Activated CD4-positive, alpha-beta memory T cell treated with anti-CD3 and anti-CD28 coated beads for 36 hours (primary cell): ENCODE results near the gene STRBP. TPM values are rescaled to one million over a fixed set of nuclear protein-coding genes. Genes with fewer than 3 reads are reported as not detected.
"Not testable (repeated sequence)": the region's sequence is repeated elsewhere in the genome, so short reads cannot be mapped to it uniquely, and the experiment has no call there.

Experiments
- CTCF ChIA-PET: fragments of 350-600 bp; sonication (Branson Sonifier 250); formaldehyde crosslinking; loops from one replicate; lab custom pipeline; 2021; ENCODE audit warnings: antibody characterized with exemption, inconsistent platforms; lab: Charles Lee
- POLR2A ChIA-PET: fragments of 350-600 bp; sonication (Branson Sonifier 250); formaldehyde crosslinking; loops from one replicate; lab custom pipeline; 2021; ENCODE audit warnings: antibody characterized with exemption; lab: Charles Lee
- DNase-seq: peaks from one replicate; pipeline ENCODE4 v3.0.0-alpha.2; 2020
- H3K27ac Mint-ChIP-seq: one replicate; pipeline ENCODE4 v1.8.0; 2021; ENCODE audit warnings: mixed read lengths
- H3K27me3 Mint-ChIP-seq: one replicate; pipeline ENCODE4 v1.8.0; 2021; ENCODE audit warnings: mixed read lengths
- H3K36me3 Mint-ChIP-seq: one replicate; pipeline ENCODE4 v1.8.0; 2021; ENCODE audit warnings: mixed read lengths
- H3K4me1 Mint-ChIP-seq: one replicate; pipeline ENCODE4 v1.8.0; 2021; ENCODE audit warnings: low read depth, mixed read lengths
- H3K4me3 Mint-ChIP-seq: one replicate; pipeline ENCODE4 v1.8.0; 2021; ENCODE audit warnings: mild to moderate bottlenecking, mixed read lengths
- H3K9me3 Mint-ChIP-seq: one replicate; pipeline ENCODE4 v1.8.0; 2021; ENCODE audit warnings: mixed read lengths
- intact Hi-C: fragments of 100-400 bp; cut with micrococcal nuclease; formaldehyde crosslinking; loops from one replicate; pipeline ENCODE4 v1.15.1; 2023
- total RNA-seq, 2 experiments: library from RNA; stranded (reverse); gene quantifications; one replicate each; pipeline ENCODE4 v1.2.3, GENCODE V29; 2021

The STRBP gene
- total RNA-seq, 2 experiments from 2014 or later, result 27.5 to 29.1 TPM

DNA sequence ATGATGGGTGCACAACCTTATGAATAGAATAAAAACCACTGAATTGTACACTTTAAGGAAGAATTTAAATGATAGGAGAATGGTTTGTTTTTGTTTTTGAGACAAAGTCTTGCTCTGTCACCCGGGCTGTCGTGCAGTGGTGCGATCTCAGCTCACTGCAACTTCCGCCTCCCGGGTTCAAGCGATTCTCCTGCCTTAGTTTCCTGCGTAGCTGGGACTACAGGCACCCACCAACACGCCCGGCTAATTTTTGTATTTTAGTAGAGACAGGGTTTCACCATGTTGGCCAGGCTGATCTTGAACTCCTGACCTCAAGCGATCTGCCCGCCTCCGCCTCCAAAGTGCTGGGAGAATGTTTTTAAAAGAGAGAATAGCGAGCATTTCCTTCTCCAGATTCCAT lies 33.5 kb upstream of the STRBP start:
- H3K9me3 Mint-ChIP-seq, POLR2A ChIA-PET, H3K4me3 Mint-ChIP-seq, DNase-seq, H3K27ac Mint-ChIP-seq, H3K27me3 Mint-ChIP-seq, H3K36me3 Mint-ChIP-seq, intact Hi-C loops: not testable (repeated sequence)
- CTCF ChIA-PET, result interaction anchor here (2.7 kb wide), 1 partner anchor 48 kb away, joined by 8 read pairs; no protein-coding TSS in a partner anchor
- peaks cover 12% of the 10 kb centered on the region for H3K4me1 Mint-ChIP-seq

DNA sequence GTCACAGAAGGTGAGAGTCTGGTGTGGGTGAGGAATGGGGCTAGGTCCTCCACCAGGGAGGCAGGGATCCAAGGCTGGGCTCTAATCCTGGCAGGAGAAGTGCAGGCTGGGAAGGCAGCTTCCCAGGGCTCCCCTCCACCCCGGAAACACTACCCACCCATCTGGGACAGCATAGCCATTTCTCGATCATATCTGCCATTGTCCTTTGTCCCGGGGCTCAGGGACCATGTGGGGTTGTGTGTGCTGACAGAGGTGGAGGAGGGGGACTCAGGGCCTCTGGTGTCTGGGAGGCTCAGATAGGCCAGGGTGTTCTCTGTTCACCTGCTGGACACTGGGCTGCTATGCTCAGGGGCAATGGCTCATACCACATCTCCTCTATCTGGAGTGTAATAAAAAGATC lies 32.2 kb upstream of the STRBP start:
- intact Hi-C loops, result no loop called here
- ChIA-PET CTCF (no interaction called here), POLR2A (no interaction called here)
- Mint-ChIP-seq H3K9me3 (no peaks in the 10 kb centered on the region), H3K4me1 (peaks cover 12% of the 10 kb centered on the region), H3K4me3 (no peak overlapping the region), H3K27ac (no peak overlapping the region), H3K36me3 (no peaks in the 10 kb centered on the region), H3K27me3 (peaks cover 2% of the 10 kb centered on the region)
- no peak for DNase-seq

DNA sequence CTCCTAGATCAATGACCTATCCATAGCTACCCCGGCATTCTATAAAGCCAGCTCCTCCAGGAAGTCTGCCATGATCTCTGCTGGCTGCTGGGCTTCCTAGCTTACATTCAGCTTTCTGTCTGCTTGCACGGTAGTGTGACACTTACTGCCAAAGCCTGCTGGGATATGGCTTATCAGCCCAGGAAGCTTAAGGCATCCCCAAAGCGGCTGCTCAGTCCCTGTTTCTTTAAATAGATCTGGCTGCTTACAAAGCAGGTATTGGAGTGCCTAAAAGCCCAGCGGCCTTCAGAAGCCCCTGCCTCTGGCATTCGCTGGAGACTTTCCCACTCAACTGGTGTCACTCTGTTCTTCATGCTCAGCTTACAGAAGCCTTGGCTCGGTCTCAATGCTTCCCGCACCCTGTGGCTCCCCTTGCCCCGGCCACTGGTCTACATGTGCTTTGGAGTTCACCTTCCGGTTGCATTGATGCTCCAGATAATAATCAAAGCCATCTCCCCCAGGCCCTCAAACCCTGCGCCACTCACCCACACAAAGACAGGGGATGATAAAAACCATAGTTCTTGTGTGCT lies 31.3 kb upstream of the STRBP start:
- Mint-ChIP-seq H3K36me3 (no peaks in the 10 kb centered on the region), H3K27ac (no peak overlapping the region), H3K27me3 (peaks cover 2% of the 10 kb centered on the region), H3K9me3 (no peaks in the 10 kb centered on the region), H3K4me1 (peaks cover 7% of the 10 kb centered on the region), H3K4me3 (no peak overlapping the region)
- intact Hi-C loops, result no loop called here
- CTCF ChIA-PET, result no interaction called here
- POLR2A ChIA-PET, result no interaction called here
- no peak for DNase-seq

DNA sequence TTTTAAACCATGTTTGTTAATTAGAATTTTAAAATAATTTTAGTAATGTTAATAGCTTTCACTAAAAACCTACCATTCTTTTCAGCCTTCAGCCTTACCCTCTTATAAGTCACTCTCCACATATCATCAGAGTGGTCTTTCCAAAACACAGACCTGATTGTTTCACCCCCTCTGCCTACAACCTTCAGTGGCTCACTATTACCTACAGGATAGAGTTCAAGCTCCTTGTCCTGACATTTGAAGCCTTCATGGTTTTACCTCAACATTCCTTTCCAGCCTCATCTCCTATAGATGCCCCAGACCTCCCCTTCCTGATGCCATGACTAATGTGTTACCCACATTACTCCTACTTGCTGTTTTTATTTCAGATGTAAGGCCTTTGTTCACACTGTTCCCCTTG lies 27.8 kb upstream of the STRBP start:
- intact Hi-C loops, result no loop called here
- H3K27me3 Mint-ChIP-seq, result peaks cover 4% of the 10 kb centered on the region
- no peak overlapping the region for H3K4me3 Mint-ChIP-seq
- H3K36me3 Mint-ChIP-seq, result no peaks in the 10 kb centered on the region
- H3K27ac Mint-ChIP-seq, result no peak overlapping the region
- H3K9me3 Mint-ChIP-seq, result no peaks in the 10 kb centered on the region
- no peak for DNase-seq
- ChIA-PET POLR2A (no interaction called here), CTCF (interaction anchor here (1.0 to 1.5 kb wide), 2 partner anchors 43 to 54 kb away, joined by 3 read pairs; no protein-coding TSS in a partner anchor)
- no peaks in the 10 kb centered on the region for H3K4me1 Mint-ChIP-seq

DNA sequence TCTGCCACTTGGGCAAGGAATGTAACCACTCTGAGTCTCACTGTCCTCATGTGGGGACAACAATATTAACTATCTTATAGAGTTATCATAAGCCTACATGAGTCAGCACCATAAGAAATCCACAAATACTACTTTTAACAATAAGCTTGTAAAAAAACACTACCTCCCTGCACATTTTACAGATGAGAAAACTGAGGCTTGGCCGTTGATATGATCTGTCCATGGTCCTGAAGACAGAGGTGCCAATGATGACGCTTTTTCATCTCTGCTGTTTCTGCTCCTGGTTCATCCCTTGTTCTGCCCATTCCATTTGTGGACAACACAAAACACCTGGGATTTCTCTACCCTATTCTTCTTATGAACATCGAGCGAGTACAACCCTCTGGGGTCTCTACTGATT lies 23.4 kb upstream of the STRBP start:
- no peaks in the 10 kb centered on the region for H3K36me3 Mint-ChIP-seq
- no peaks in the 10 kb centered on the region for H3K4me1 Mint-ChIP-seq
- intact Hi-C loops, result no loop called here
- no peak for DNase-seq
- no peaks in the 10 kb centered on the region for H3K9me3 Mint-ChIP-seq
- H3K27ac Mint-ChIP-seq, result no peak overlapping the region
- POLR2A ChIA-PET, result no interaction called here
- H3K4me3 Mint-ChIP-seq, result no peak overlapping the region
- H3K27me3 Mint-ChIP-seq, result peaks cover 4% of the 10 kb centered on the region
- CTCF ChIA-PET, result interaction anchor here (0.9 to 1.2 kb wide), 2 partner anchors 58 to 63 kb away, joined by 3 read pairs; no protein-coding TSS in a partner anchor

DNA sequence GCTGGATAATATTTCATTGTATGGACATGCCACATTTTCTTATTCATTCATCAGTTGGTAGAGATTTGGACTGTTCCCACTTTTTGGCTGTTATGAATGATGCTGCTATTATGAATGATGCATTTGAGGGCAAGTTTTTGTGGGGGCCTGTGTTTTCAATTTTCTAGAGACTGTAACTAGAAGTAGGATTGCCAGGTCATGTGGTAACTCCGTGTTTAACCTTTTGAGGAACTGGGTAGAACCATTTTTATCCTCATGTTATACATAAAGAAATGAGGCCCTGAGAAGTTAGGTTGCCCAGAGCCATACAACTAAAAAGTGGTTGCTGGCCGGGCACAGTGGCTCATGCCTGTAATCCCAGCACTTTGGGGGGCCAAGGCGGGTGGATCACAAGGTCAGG lies 22.4 kb upstream of the STRBP start:
- ChIA-PET POLR2A (no interaction called here), CTCF (no interaction called here)
- no peak overlapping the region for H3K4me3 Mint-ChIP-seq
- H3K36me3 Mint-ChIP-seq, result no peaks in the 10 kb centered on the region
- H3K4me1 Mint-ChIP-seq, result no peaks in the 10 kb centered on the region
- intact Hi-C loops, result no loop called here
- DNase-seq, result no peak
- no peak overlapping the region for H3K27ac Mint-ChIP-seq
- peaks cover 4% of the 10 kb centered on the region for H3K27me3 Mint-ChIP-seq
- H3K9me3 Mint-ChIP-seq, result no peaks in the 10 kb centered on the region

DNA sequence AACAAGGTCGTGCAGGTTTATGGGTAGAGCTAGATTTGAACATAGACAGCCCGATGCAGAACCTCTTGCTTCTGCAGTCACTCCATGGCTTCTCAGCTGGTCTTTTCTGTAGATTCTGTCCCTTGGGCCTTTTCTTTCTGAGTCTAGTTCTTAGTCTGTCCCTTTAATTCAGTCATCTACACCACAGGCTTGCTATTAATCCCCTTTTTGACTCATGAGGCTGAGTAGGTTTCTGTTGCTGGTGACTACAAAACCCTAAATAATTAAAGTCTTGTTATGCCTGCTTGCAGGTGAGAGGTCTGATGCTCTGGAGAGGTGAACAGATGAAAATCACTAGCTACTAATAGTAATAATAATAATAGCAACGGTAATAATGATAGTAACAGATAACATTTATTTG lies 19.3 kb upstream of the STRBP start:
- no peaks in the 10 kb centered on the region for H3K9me3 Mint-ChIP-seq
- H3K27me3 Mint-ChIP-seq, result peaks cover 4% of the 10 kb centered on the region
- no peak overlapping the region for H3K27ac Mint-ChIP-seq
- no peaks in the 10 kb centered on the region for H3K36me3 Mint-ChIP-seq
- ChIA-PET CTCF (interaction anchor here (0.5 to 1.3 kb wide), 4 partner anchors 15 to 234 kb away, joined by 3 to 4 read pairs (median 4); no protein-coding TSS in a partner anchor), POLR2A (no interaction called here)
- no peak overlapping the region for H3K4me3 Mint-ChIP-seq
- intact Hi-C loops, result no loop called here
- H3K4me1 Mint-ChIP-seq, result no peaks in the 10 kb centered on the region
- no peak for DNase-seq

DNA sequence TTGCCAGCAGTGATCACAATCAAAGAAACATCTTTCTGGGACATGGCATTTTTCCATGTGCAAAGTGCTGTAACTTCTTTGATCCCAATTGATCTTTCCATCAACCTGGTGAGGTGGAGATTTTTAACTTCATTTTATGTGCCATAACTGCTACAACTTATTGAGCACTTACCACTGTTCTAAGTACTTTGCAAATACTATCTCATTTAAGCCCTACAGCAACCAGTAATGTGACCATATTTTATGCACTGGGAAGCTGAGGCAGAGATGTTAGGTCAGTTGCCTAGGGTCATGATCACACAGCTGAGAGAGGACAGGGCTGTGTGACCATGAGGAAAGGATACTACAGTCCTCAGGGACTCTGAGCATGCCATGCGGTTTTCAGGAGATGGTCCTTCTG lies 17.9 kb upstream of the STRBP start:
- Mint-ChIP-seq H3K4me3 (no peak overlapping the region), H3K27ac (no peak overlapping the region), H3K4me1 (no peaks in the 10 kb centered on the region), H3K36me3 (no peaks in the 10 kb centered on the region), H3K9me3 (no peaks in the 10 kb centered on the region), H3K27me3 (no peaks in the 10 kb centered on the region)
- CTCF ChIA-PET, result interaction anchor here (1.3 kb wide), 1 partner anchor 16 kb away, joined by 4 read pairs; no protein-coding TSS in a partner anchor
- no peak for DNase-seq
- POLR2A ChIA-PET, result no interaction called here
- intact Hi-C loops, result no loop called here

DNA sequence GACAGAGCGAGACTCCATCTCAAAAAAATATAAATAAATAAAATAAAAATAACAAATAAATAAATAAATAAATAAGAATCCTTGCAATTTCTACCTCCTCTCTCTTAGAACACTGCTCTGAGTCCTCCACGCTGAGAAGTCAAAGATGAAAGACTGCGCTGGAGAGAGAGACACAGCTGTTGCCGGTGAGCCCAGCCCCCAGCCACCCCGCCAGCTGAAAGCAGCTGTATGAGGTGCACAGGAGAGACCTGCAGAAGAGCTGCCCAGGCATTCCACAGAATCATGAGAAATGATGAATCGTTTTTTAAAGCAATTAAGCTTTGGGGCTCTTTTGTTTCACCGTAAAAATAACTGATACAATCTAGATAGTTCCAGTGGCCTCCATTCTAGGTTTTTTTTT lies 16.3 kb upstream of the STRBP start:
- no peaks in the 10 kb centered on the region for H3K4me1 Mint-ChIP-seq
- intact Hi-C loops, result no loop called here
- no peaks in the 10 kb centered on the region for H3K36me3 Mint-ChIP-seq
- ChIA-PET CTCF (interaction anchor here (0.9 kb wide), 1 partner anchor 65 kb away, joined by 3 read pairs; no protein-coding TSS in a partner anchor), POLR2A (no interaction called here)
- H3K4me3 Mint-ChIP-seq, result no peak overlapping the region
- H3K27ac Mint-ChIP-seq, result no peak overlapping the region
- no peaks in the 10 kb centered on the region for H3K9me3 Mint-ChIP-seq
- no peak for DNase-seq
- no peaks in the 10 kb centered on the region for H3K27me3 Mint-ChIP-seq

DNA sequence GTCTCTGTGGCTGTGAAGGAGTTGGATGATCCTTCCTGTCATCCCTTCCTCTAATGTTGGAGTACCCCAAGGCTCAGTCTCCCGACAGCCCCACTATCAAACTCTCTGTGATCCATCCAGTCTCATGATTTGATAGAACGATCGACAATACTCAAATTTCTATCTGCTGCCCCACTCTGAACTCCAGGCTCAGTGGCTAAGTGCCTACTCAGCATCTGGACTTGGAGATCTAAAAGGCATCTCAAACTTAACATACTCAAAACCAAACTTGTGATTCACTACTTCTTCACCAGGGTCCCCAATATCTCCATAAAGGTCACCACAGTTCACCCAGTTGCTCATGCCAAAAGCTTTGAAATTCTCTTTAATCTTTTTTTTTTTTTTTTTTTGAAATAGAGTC lies 15.1 kb upstream of the STRBP start:
- Mint-ChIP-seq H3K4me3 (no peak overlapping the region), H3K27me3 (peaks cover 3% of the 10 kb centered on the region), H3K9me3 (peaks cover 8% of the 10 kb centered on the region), H3K4me1 (peaks cover 4% of the 10 kb centered on the region), H3K36me3 (no peaks in the 10 kb centered on the region), H3K27ac (no peak overlapping the region)
- ChIA-PET CTCF (no interaction called here), POLR2A (no interaction called here)
- intact Hi-C loops, result no loop called here
- DNase-seq, result no peak

DNA sequence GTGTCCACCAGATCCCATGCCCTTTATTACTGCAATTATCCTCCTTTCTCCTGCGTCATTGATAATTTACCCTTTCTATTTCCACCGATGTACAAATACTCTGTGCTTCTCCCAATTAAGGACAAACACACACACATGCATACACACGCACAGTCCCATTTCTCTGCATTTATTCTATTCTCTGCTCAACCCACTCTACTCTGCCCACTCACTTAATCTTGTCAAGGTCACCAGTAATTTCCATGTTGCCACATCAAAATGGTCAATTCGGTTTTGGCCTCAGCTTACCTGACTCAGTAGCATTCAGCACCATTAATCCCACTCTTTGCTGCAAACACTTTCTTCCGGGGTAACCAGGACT lies 14.6 kb upstream of the STRBP start:
- DNase-seq, result no peak
- peaks cover 8% of the 10 kb centered on the region for H3K4me1 Mint-ChIP-seq
- intact Hi-C loops, result no loop called here
- H3K9me3 Mint-ChIP-seq, result peaks cover 8% of the 10 kb centered on the region
- H3K27ac Mint-ChIP-seq, result no peak overlapping the region
- no peak overlapping the region for H3K4me3 Mint-ChIP-seq
- ChIA-PET CTCF (no interaction called here), POLR2A (no interaction called here)
- H3K27me3 Mint-ChIP-seq, result peaks cover 3% of the 10 kb centered on the region
- no peaks in the 10 kb centered on the region for H3K36me3 Mint-ChIP-seq

DNA sequence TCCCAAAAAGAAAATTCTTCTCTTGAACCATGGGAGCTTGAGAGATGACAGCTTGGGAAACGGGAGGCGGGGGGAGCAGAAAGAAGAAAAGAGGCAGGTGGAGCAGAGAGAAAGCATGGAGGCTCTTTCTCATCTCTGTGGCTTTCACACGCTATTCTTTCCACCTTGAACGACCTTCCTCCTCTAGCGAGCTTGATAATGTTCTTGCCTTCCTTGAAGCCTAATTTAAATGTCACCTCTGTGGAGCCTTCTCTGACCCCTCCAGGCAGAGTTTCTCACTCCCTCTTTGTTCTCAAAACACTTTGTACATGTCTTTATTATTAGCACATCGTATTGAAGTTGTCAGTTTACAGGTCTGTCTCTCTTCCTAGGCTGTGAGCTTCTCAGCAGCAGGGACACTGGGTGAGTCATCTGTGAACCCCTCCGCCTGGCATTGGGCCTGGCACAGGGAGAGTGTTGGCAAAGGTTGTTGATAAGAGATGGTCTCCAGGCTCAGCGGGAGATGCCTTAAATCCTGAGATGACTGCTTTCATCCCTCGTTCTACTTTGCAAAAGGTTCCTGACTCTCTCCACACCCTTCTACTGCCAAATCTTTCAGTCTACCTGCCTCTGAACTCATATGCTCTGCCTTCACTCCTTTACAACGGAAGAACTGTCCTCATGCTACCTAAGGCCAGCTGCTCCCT lies 14.1 kb upstream of the STRBP start:
- ChIA-PET CTCF (no interaction called here), POLR2A (no interaction called here)
- Mint-ChIP-seq H3K27me3 (peaks cover 3% of the 10 kb centered on the region), H3K9me3 (peaks cover 8% of the 10 kb centered on the region), H3K4me1 (peaks cover 8% of the 10 kb centered on the region), H3K36me3 (no peaks in the 10 kb centered on the region), H3K4me3 (no peak overlapping the region), H3K27ac (no peak overlapping the region)
- intact Hi-C loops, result no loop called here
- DNase-seq, result no peak
